ENCODE results near the gene COL9A1.

GRCh38 chr6:70270287-70271005, 32.4 kb downstream of the COL9A1 start:
- TF ChIP-seq NR3C1 (IDR thresholded peaks at IDR 0.05) = no peak
- no peak for TF ChIP-seq CTCF (IDR thresholded peaks at IDR 0.05)
- TF ChIP-seq EP300 (IDR thresholded peaks at IDR 0.05) = no peak
- no peak for TF ChIP-seq HMGXB4 (CRISPR knock-in tag; IDR thresholded peaks at IDR 0.05; ENCODE audit: borderline replicate concordance)
- no peak for TF ChIP-seq MAX (IDR thresholded peaks at IDR 0.05)
- no peak for TF ChIP-seq CHD2 (IDR thresholded peaks at IDR 0.05; ENCODE audit: low read length, partially characterized antibody)
- TF ChIP-seq POLR2A (IDR thresholded peaks at IDR 0.05; ENCODE audit: low read length) = no peak
- no peak for TF ChIP-seq HDAC2 (IDR thresholded peaks at IDR 0.05)
- no peak for TF ChIP-seq JUN (IDR thresholded peaks at IDR 0.05)
- TF ChIP-seq EHMT2 (IDR thresholded peaks at IDR 0.05; ENCODE audit: low read depth) = no peak
- TF ChIP-seq KDM1A (IDR thresholded peaks at IDR 0.05; ENCODE audit: low read depth) = no peak
- TF ChIP-seq POLR2AphosphoS2 (conservative IDR thresholded peaks at IDR 0.05; ENCODE audit: low read length) = no peak
